HG03442 (cell line): ENCODE results near the gene EFL1.

Experiments
- ATAC-seq: cut with Tn5 transposase; IDR thresholded peaks from one replicate; pipeline ENCODE4 v1.9.1; 2021; ENCODE audit warnings: mild to moderate bottlenecking, moderate library complexity; ENCODE audit not compliant: unreplicated experiment

EFL1 gene

DNA sequence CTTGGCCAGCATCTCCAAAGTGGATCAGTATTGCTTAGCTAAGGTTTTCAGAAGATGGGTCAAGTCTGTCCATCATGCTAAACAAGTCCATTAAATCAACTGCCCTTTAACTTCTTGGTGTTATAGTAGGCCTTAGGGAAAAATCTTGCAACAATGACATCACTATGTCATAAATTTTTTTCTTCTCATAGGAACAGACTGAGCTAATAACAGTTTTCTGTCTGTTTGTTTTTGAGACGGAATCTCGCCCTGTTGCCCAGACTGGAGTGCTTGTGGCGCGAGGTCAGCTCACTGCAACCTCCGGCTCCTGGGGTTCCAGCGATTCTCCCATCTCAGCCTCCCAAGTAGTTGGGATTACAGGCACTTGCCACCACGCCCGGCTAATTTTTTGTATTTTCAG lies 94.2 kb downstream of the EFL1 start:
- no peak for ATAC-seq

DNA sequence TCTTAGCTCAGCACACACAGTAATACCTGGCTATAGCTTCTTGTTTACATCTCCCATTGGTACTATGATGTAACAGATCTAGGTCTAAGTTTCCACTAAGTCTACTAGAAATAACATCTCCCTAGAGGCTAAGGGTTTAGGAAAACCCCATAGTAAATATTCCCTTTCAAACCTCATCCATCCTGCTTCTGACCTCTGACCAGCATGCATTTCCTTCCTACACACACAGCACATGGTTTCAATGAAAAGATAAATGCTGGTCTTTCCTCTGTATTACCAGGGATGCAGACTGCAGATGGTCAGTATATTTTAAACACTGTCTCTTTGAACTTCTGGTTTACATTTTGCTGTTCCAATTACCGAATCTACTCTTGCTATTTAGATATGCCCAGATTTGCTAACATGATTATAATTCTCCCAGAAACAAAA lies 96.6 kb downstream of the EFL1 start:
- no peak for ATAC-seq

DNA sequence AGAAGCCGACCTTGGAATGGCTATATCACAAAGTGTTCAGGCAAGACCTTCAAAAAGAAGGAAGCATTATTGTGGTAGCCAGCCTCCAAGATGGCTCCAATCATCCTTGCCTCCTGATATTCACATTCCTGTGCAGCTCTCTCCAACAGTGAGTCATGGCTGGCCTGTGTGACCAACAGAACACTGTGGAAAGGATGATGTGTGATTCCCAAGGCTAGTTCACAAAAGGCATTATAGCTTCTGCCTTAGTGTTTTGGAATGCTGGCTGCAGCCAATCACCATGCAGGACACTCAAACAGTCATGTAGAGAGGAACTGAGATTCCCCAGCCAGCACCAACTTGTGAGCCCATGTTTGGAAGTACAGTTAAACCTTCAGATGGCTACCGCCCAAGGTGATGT lies 102.6 kb downstream of the EFL1 start:
- ATAC-seq: no peak

DNA sequence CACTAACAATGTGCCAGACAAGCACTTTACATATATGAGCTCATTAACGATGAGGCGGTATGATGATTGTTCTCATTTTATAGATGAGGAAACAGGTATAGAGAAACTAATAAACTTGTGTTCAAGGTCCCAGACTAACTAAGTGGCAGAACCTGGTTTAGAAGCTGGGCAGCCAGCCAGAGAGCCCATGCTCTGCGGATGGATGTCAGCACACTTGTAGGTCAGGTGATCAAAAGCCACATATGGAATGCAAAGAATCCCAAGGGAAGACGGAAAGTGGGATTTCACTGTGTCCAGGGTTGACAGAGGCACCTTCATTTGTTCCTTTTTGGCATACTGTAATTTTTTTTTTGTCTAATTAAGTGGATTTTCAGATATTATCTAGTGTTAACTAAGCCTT lies 103.7 kb downstream of the EFL1 start:
- no peak for ATAC-seq

DNA sequence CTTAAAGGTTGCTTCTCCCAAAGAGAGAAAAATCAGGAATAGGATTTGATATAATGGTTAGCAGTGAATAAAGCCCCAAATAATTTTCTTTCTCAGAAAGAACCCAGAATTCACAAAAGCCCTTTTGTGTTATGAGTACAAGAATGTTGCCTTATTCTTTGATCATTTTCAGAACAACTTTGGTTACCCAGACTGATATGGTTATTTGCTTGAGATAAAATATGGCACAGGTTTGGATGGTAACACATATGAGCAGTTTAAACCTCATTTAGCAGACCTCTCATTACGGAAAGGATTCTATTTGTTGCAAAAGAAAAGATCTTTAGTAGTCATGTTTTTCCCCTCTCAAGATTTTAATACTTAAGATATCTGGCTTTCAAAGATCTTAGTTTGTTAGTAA lies 111.9 kb downstream of the EFL1 start:
- ATAC-seq: no peak

- no peak for ATAC-seq
Observed at GRCh38 chr15:82146990-82147461, 115.5 kb downstream of the EFL1 start.

DNA sequence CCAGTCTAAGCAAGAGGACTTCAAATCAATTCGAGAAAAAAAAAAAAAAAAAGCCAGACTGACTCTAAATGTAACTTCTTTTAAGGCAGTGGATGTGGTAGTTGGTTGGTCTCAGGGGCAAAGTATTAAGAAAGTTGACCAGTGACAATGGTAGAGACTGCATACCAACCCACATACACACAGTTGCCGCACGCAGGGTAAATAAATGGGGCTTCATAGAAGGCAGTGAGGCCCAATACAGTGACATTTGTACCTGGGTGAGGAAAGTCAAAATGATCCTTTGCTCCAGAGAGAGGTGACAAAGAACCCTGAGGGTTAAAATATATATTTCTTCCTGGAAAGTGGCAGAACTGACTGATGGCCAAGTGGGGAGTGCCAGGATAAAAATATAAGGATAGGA lies 116.0 kb downstream of the EFL1 start:
- ATAC-seq: no peak

- ATAC-seq: no peak
Observed at GRCh38 chr15:82143390-82144385, 118.8 kb downstream of the EFL1 start.

- ATAC-seq: no peak
Observed at GRCh38 chr15:82140886-82141285, 121.6 kb downstream of the EFL1 start.

DNA sequence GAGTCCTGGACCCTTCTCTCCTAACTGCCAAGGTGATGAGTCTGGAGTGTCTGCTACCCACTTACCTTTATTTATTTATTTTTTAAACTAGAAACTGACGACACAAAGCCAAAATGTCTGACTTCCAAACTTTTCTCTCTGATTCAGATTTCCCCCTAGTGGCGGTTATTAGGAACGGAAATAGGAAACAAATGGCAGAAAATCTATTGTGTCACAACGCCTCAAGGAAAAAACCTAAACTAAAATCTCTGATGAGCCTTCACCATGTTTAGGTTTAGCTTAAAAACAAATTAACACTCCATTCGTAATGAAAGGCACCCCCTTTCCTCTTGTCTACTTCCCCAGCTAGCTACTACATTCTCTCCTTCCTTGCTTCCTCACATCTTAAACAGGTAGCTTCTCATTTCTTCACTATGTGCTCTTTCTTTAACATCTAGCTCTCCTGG lies 122.7 kb downstream of the EFL1 start:
- no peak for ATAC-seq

DNA sequence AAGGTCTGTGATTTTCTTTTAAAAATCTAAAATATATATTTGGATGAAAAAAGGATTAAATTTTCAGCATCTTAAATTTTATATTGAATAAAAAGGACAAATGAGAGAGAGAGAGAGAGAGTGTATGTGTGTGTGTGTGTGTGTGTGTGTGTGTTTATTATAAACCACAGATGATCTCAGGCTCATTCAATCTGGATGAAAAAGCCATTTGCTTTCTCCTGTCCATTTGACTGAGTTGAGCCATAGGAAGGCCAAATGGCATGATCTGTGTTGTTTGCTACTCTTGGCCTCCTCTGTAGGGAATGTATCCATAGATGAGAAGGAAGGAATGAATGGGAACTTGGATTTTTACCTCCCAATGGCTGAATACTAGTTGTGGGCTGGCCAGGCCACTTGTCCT lies 124.2 kb downstream of the EFL1 start:
- no peak for ATAC-seq

DNA sequence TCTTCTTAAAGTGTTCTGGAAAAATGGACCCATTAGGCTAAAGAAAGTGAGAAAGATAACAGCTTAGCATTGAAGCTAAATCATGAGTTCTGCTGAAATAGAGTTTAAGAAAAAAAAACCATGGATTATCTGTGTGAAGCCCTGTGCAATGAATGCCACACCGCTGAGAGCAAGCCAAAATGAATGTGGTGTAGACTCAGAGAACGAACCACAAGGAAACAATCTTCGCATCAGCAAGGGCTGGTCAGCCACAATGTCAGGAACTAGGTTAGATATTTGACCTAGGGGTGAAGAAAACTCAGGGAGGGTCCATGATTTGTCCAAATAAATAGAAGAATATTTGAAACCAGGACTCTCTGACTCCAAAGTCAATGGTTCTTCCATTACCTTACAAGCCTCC lies 125.3 kb downstream of the EFL1 start:
- no peak for ATAC-seq

DNA sequence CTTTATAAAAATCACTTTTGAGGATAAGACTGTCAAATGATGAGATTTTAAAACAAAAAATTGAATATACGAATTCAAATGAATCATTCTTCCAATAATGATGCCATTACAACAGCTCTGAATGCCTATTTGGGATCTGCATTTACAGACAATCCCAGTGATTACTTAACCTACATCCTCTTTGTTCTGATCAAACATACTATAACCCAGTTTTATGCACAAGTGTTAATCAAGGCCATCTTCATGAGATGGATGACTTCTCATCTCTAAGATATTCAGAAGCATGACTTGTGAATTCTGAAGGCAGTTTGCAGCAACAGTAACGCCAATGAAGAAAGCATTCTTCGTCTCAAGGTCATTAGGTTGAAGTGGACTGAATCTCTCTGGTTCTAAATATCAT lies 126.4 kb downstream of the EFL1 start:
- ATAC-seq: no peak

GRCh38 chr15:82135638-82136037 lies 126.9 kb downstream of the EFL1 start:
- ATAC-seq: no peak

GRCh38 chr15:82134461-82134860 lies 128.1 kb downstream of the EFL1 start:
- ATAC-seq: no peak

- ATAC-seq: no peak
Observed at GRCh38 chr15:82133251-82133650, 129.3 kb downstream of the EFL1 start.

DNA sequence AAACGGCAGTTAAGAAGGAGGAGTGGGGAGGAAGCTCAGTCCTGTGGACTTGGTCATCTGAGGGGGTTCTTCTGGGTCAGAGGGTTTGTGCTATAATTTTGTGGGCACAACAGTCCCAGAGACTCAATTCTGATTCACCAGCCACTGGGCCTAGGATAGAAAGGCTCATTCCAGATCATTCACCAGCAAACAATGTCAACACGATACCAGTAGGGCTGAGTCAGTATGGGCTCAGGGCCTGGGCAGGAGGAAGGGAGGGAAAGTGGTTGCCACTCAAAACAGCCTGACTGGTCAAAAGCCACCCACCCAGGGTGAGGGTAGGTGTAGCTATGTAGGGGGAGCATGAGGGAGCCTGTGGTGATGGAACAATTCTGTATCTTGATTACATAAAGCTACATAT lies 129.8 kb downstream of the EFL1 start:
- no peak for ATAC-seq

DNA sequence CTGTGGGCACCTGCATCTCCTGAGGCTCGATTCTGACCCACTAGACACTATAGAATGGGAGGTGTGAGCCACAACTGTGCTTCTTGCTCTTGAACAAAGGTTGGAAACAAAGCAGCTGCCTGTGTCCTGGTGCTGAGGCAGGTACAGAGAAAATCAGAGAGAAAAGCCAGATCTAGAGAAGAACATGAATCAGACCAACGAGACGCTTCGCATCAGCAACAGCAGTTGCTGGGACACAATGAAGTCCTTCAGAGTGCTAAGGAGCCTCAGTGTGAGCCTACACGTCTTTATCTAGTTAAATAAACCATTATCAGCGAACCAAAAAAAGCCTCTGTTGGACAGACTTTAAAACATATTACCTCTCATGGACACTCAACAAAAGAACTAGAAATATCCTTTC lies 130.4 kb downstream of the EFL1 start:
- no peak for ATAC-seq

GRCh38 chr15:82130248-82130647 lies 132.3 kb downstream of the EFL1 start:
- no peak for ATAC-seq

DNA sequence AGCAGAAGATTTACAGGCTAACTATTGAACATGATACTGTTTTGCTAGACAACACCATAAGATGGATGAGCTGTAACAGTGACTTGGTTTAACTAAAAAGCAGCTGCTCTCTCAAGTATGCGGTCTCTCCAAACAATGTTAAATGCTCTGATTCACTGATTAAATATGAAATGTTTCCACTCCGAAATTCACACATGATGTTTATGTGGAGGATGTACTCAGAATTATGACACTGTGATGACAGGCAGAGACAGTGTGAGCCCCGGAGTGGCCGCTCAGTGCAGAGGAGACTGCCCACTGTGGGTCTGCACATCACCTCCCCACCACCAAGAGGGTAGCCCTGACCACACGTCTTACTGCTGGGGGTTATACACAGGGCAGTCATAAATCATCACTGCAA lies 132.8 kb downstream of the EFL1 start:
- ATAC-seq: no peak

GRCh38 chr15:82129149-82129692 lies 133.3 kb downstream of the EFL1 start:
- no peak for ATAC-seq
